RWPE1 (cell line): ENCODE results near the gene TEX51.
A peak's percentile ranks its signal among the peaks of the same experiment; 100 is the strongest.

Experiments
- CTCF ChIA-PET: fragments of 350-600 bp; sonication (Branson Sonifier 250); formaldehyde crosslinking; extraction: SDS; loops from one replicate; lab custom pipeline; 2021; lab: Yijun Ruan, JAX
- POLR2A ChIA-PET: fragments of 400-600 bp; formaldehyde crosslinking; extraction: SDS; loops from one replicate; lab custom pipeline; 2020; ENCODE audit warnings: antibody characterized with exemption; ENCODE audit not compliant: low non-redundant PET; lab: Yijun Ruan, JAX
- DNase-seq: peaks from one replicate; pipeline ENCODE4 v3.0.0; 2012; ENCODE audit warnings: low spot score
- H3K27ac ChIP-seq: fragments of 450-650 bp; 2 replicates; pipeline ENCODE4 v1.5.1; 2017
- CTCF ChIP-seq: fragments of 450-650 bp; conservative IDR thresholded peaks from 2 replicates; pipeline ENCODE4 v1.5.1; 2017; ENCODE audit warnings: low read depth, mild to moderate bottlenecking

TEX51 gene

GRCh38 chr2:126883666-126884040, 15.0 kb upstream of the TEX51 start:
- CTCF ChIA-PET: no interaction called here
- TF ChIP-seq CTCF: no peak
- no peak overlapping the region for H3K27ac ChIP-seq
- POLR2A ChIA-PET: no interaction called here
- DNase-seq: no peak

- no peak for TF ChIP-seq CTCF
- CTCF ChIA-PET: interaction anchor here (1.5 kb wide), 1 partner anchor 42 kb away, joined by 3 read pairs; no protein-coding TSS in a partner anchor
- POLR2A ChIA-PET: no interaction called here
- no peak overlapping the region for H3K27ac ChIP-seq
- no peak for DNase-seq
Measured at GRCh38 chr2:126884861-126885750, 13.6 kb upstream of the TEX51 start.

- CTCF ChIA-PET: interaction anchor here (0.9 to 1.5 kb wide), 4 partner anchors 43 to 285 kb away, joined by 3 to 8 read pairs (median 3); no protein-coding TSS in a partner anchor
- no peak for DNase-seq
- POLR2A ChIA-PET: no interaction called here
- H3K27ac ChIP-seq: no peak overlapping the region
- TF ChIP-seq CTCF: no peak
Measured at GRCh38 chr2:126885751-126886210, 12.9 kb upstream of the TEX51 start.

- ChIA-PET CTCF (interaction anchor here (0.6 to 1.5 kb wide), 8 partner anchors 9 to 1101 kb away, joined by 3 to 8 read pairs (median 3); no protein-coding TSS in a partner anchor), POLR2A (no interaction called here)
- peak; percentile 53 for DNase-seq
- TF ChIP-seq CTCF: peak; percentile 32
- H3K27ac ChIP-seq: no peak overlapping the region
Measured at GRCh38 chr2:126886211-126886915, 12.3 kb upstream of the TEX51 start.

GRCh38 chr2:126886916-126887280, 11.8 kb upstream of the TEX51 start:
- TF ChIP-seq CTCF: no peak
- POLR2A ChIA-PET: no interaction called here
- CTCF ChIA-PET: interaction anchor here (0.6 to 1.5 kb wide), 8 partner anchors 10 to 1100 kb away, joined by 3 to 8 read pairs (median 3); no protein-coding TSS in a partner anchor
- no peak overlapping the region for H3K27ac ChIP-seq
- DNase-seq: no peak

GRCh38 chr2:126887506-126887905, 11.2 kb upstream of the TEX51 start:
- TF ChIP-seq CTCF: no peak
- no peak overlapping the region for H3K27ac ChIP-seq
- DNase-seq: no peak
- ChIA-PET CTCF (interaction anchor here (0.6 to 0.8 kb wide), 2 partner anchors 11 to 85 kb away, joined by 3 to 4 read pairs; no protein-coding TSS in a partner anchor), POLR2A (no interaction called here)
